RWPE1 (cell line): ENCODE data around the gene CACNA2D4.

Source experiments
- CTCF ChIA-PET: fragments of 350-600 bp; sonication (Branson Sonifier 250); formaldehyde crosslinking; extraction: SDS; loops from one replicate; lab custom pipeline; 2021; lab: Yijun Ruan, JAX
- POLR2A ChIA-PET: fragments of 400-600 bp; formaldehyde crosslinking; extraction: SDS; loops from one replicate; lab custom pipeline; 2020; ENCODE audit warnings: antibody characterized with exemption; ENCODE audit not compliant: low non-redundant PET; lab: Yijun Ruan, JAX
- DNase-seq: peaks from one replicate; pipeline ENCODE4 v3.0.0; 2012; ENCODE audit warnings: low spot score
- H3K27ac ChIP-seq: fragments of 450-650 bp; 2 replicates; pipeline ENCODE4 v1.5.1; 2017
- CTCF ChIP-seq: fragments of 450-650 bp; conservative IDR thresholded peaks from 2 replicates; pipeline ENCODE4 v1.5.1; 2017; ENCODE audit warnings: low read depth, mild to moderate bottlenecking

CACNA2D4 gene

GRCh38 chr12:1934831-1935230 is 16.4 kb upstream of the CACNA2D4 start:
- no peak for TF ChIP-seq CTCF
- H3K27ac ChIP-seq = no peak overlapping the region
- CTCF ChIA-PET = interaction anchor here (0.5 to 1.2 kb wide), 2 partner anchors 282 to 342 kb away, joined by 3 to 4 read pairs; no protein-coding TSS in a partner anchor
- POLR2A ChIA-PET = no interaction called here
- no peak for DNase-seq

GRCh38 chr12:1934068-1934467 is 15.6 kb upstream of the CACNA2D4 start:
- no peak for TF ChIP-seq CTCF
- CTCF ChIA-PET = no interaction called here
- DNase-seq = no peak
- no peak overlapping the region for H3K27ac ChIP-seq
- POLR2A ChIA-PET = no interaction called here

GRCh38 chr12:1933342-1934051 is 15.0 kb upstream of the CACNA2D4 start:
- H3K27ac ChIP-seq = no peak overlapping the region
- CTCF ChIA-PET = no interaction called here
- DNase-seq = no peak
- POLR2A ChIA-PET = no interaction called here
- no peak for TF ChIP-seq CTCF

GRCh38 chr12:1932264-1932777 is 13.9 kb upstream of the CACNA2D4 start:
- no peak for DNase-seq
- no peak overlapping the region for H3K27ac ChIP-seq
- TF ChIP-seq CTCF = no peak
- CTCF ChIA-PET = no interaction called here
- POLR2A ChIA-PET = no interaction called here

- ChIA-PET CTCF (no interaction called here), POLR2A (no interaction called here)
- no peak overlapping the region for H3K27ac ChIP-seq
- DNase-seq = no peak
- TF ChIP-seq CTCF = no peak
Measured at GRCh38 chr12:1931642-1932041, 13.2 kb upstream of the CACNA2D4 start.

- ChIA-PET CTCF (no interaction called here), POLR2A (no interaction called here)
- DNase-seq = no peak
Measured at GRCh38 chr12:1930803-1931597, 12.5 kb upstream of the CACNA2D4 start.

More at GRCh38 chr12:1930803-1931597, 12.5 kb upstream of the CACNA2D4 start:
- TF ChIP-seq CTCF = no peak
- no peak overlapping the region for H3K27ac ChIP-seq
